ENCODE results near the gene ABHD12. TPM values are rescaled to one million over a fixed set of nuclear protein-coding genes. Genes with fewer than 3 reads are reported as not detected.
A peak's percentile ranks its signal among the peaks of the same experiment; 100 is the strongest.

Gene ABHD12
- total and polyA plus RNA-seq, 3 experiments from 2014 or later: 27.3 to 35.0 (median 27.6) TPM

DNA sequence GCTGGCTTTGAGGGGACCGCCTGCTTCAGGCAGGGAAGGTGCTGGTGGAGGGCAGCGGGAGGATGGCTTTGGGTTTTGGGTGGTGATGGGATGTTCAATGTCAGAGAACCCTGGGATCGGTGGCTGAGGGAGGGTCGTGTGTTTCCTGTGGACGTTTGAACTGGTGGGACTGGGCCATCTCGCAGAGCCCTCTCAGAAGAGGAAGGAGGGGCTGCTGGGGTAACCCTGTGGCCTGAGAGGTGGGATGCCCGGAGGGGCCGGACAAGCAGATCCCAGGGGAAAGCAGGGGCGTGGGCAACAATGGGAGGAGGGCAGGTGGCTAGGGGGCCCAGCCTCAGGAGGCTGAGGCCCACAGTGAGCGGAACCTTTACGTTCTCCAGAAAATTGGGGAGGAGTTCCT is 107.8 kb downstream of the ABHD12 start:
- Mint-ChIP-seq H3K9me3 (no peaks in the 10 kb centered on the region), H3K36me3 (peaks cover 7 to 88% (median 15%) of the 10 kb centered on the region in 3 donors), H3K27me3 (no peaks in the 10 kb centered on the region), H3K4me3 (no peak overlapping the region), H3K27ac (peak overlapping the region in 3 of 8 donors; percentile 23 to 71 (median 27)), H3K4me1 (no peaks in the 10 kb centered on the region)
- no peaks in the 10 kb centered on the region for H3K27me3 ChIP-seq (ENCODE audit: insufficient read depth, low read length, poor library complexity, severe bottlenecking)
- H3K4me3 ChIP-seq (ENCODE audit: low read length): no peak overlapping the region
- CTCF ChIA-PET: no interaction called here
- POLR2A ChIA-PET: no interaction called here
- no peaks in the 10 kb centered on the region for H3K36me3 ChIP-seq (ENCODE audit: insufficient read depth, low read length)
- peak in 1 of 5 donors; percentile 42 for DNase-seq
- H3K4me1 ChIP-seq (ENCODE audit: insufficient read depth, low read length): no peaks in the 10 kb centered on the region
- H3K27ac ChIP-seq (ENCODE audit: low read depth, low read length): no peak overlapping the region
- no peaks in the 10 kb centered on the region for H3K9me3 ChIP-seq (ENCODE audit: low read length)

DNA sequence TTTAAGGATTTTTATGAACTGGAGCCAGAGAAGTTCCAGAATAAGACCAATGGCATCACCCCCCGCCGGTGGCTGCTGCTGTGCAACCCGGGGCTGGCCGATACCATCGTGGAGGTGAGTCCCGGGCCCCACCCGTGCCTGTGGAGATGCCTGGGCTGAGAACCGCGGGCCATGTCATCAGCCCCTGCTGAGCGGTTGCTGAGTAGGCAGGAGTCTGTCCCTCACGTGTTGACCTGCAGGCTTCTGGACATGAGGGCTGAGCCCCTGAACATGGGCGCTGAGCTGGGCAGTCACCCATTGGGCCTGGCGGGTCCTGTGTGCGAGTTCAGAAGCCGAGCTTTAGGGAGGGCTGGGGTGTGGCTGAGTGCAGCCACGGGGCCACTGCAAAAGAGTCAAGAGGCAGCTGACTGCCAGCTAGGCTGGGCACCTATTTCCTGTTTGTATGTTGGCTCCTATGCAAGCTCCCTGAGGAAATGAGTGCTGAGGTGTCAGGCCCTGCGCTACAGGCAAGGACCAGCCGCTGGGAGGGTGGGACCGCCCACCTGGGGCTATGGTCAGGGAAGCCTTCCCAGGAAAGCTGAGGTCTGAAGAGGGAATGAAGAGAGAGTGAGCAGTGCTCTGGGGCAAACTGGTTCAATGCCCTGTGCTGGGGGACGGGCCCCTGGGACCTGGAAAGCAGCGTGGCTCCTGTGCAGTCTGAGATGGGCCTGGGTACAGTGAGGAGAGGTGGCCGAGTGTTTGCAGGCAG is 108.4 kb downstream of the ABHD12 start:
- H3K4me1 ChIP-seq (ENCODE audit: insufficient read depth, low read length): no peaks in the 10 kb centered on the region
- no peaks in the 10 kb centered on the region for H3K9me3 ChIP-seq (ENCODE audit: low read length)
- POLR2A ChIA-PET: no interaction called here
- DNase-seq: peak in 1 of 5 donors; percentile 39
- CTCF ChIA-PET: no interaction called here
- no peaks in the 10 kb centered on the region for H3K9me3 Mint-ChIP-seq
- H3K4me3 Mint-ChIP-seq: no peak overlapping the region
- H3K4me1 Mint-ChIP-seq: no peaks in the 10 kb centered on the region
- no peak overlapping the region for H3K4me3 ChIP-seq (ENCODE audit: low read length)
- H3K36me3 Mint-ChIP-seq: peaks cover 7 to 88% (median 15%) of the 10 kb centered on the region in 3 donors
- no peak overlapping the region for H3K27ac ChIP-seq (ENCODE audit: low read depth, low read length)
- peak overlapping the region in 2 of 8 donors; percentile 23 to 27 for H3K27ac Mint-ChIP-seq
- H3K36me3 ChIP-seq (ENCODE audit: insufficient read depth, low read length): peaks cover 4% of the 10 kb centered on the region
- no peaks in the 10 kb centered on the region for H3K27me3 ChIP-seq (ENCODE audit: insufficient read depth, low read length, poor library complexity, severe bottlenecking)
- H3K27me3 Mint-ChIP-seq: no peaks in the 10 kb centered on the region

DNA sequence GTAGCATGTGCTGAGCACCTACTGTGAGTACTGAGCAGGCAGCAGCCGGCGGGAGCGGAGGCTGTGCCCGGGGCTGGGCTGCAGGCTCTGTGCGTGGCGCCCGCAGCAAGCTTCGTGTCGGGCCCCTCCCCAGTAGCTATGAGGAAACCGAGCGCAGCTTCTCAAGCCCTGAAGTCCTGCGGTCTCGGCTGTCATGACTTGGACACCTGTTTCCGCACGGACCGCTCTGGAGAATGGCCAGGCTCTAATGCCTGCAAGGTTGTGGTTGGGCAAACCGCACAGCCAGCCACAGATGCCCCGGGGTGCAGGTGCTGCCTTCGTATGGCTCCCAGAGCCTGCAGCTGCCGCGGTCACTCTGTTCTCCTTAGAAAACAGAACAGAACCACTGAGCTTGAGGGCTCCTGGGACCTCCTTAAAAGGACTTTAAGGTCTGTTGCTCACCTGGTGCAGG is 109.1 kb downstream of the ABHD12 start:
- Histone ChIP-seq H3K9me3 (ENCODE audit: low read length) (no peaks in the 10 kb centered on the region), H3K27me3 (ENCODE audit: insufficient read depth, low read length, poor library complexity, severe bottlenecking) (no peaks in the 10 kb centered on the region), H3K4me3 (ENCODE audit: low read length) (no peak overlapping the region), H3K4me1 (ENCODE audit: insufficient read depth, low read length) (no peaks in the 10 kb centered on the region), H3K36me3 (ENCODE audit: insufficient read depth, low read length) (peaks cover 4% of the 10 kb centered on the region), H3K27ac (ENCODE audit: low read depth, low read length) (no peak overlapping the region)
- H3K9me3 Mint-ChIP-seq: no peaks in the 10 kb centered on the region
- no peaks in the 10 kb centered on the region for H3K27me3 Mint-ChIP-seq
- H3K4me1 Mint-ChIP-seq: no peaks in the 10 kb centered on the region
- H3K4me3 Mint-ChIP-seq: no peak overlapping the region
- POLR2A ChIA-PET: no interaction called here
- DNase-seq: peak in 1 of 5 donors; percentile 31
- H3K27ac Mint-ChIP-seq: no peak overlapping the region
- H3K36me3 Mint-ChIP-seq: peaks cover 7 to 88% (median 15%) of the 10 kb centered on the region in 3 donors
- CTCF ChIA-PET: no interaction called here

DNA sequence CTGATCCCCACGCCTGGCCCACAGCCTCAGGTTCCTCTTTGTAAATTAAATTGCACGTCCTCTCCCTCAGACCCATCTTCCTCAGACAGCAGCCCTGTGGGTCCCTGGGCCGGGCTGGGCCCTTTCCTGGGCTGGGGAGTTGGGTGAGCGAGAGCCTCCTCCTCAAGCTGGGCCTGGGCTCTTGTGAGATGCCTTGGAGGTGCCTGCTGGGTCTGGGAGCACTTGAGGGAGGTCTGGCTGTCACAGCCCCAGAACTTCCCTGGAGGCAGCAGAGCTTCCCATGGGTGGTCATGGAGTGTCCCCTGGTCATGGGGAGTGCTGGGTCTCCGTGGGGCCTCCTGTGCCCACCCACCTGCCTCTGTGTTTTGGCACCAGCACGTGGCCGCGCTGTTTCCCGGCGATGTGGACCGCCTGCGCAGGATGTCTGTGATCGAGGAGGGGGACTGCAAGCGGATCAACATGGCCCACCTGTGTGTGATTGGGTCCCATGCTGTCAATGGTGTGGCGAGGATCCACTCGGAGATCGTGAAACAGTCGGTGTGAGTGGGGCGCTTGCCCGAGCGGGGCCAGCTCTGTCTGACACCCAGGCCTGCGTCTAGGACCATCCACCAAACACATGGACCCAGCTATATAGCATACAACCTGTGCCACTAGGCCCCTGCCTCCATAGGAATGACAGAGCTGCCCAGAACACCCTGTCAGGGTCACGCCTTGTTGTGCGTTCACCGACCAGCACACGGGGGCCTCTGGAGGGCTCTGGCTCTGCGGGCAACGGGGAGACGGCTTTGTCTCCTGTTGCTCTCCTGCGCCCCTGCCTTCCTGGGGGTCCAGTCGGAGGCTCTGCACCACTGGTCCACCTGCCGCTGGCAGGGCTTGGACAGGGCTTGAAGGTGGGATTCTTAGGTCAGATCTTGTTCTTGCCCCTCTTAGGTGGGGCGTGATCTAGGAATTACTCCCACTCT is 109.8 kb downstream of the ABHD12 start:
- no peak overlapping the region for H3K27ac Mint-ChIP-seq
- no peaks in the 10 kb centered on the region for H3K27me3 Mint-ChIP-seq
- H3K4me1 Mint-ChIP-seq: no peaks in the 10 kb centered on the region
- H3K4me1 ChIP-seq (ENCODE audit: insufficient read depth, low read length): no peaks in the 10 kb centered on the region
- H3K9me3 ChIP-seq (ENCODE audit: low read length): no peaks in the 10 kb centered on the region
- H3K27ac ChIP-seq (ENCODE audit: low read depth, low read length): no peak overlapping the region
- no peak overlapping the region for H3K4me3 Mint-ChIP-seq
- POLR2A ChIA-PET: no interaction called here
- peaks cover 6 to 86% (median 12%) of the 10 kb centered on the region in 3 donors for H3K36me3 Mint-ChIP-seq
- H3K36me3 ChIP-seq (ENCODE audit: insufficient read depth, low read length): peaks cover 4% of the 10 kb centered on the region
- no peaks in the 10 kb centered on the region for H3K9me3 Mint-ChIP-seq
- no peak overlapping the region for H3K4me3 ChIP-seq (ENCODE audit: low read length)
- peak in 1 of 5 donors; percentile 35 for DNase-seq
- CTCF ChIA-PET: no interaction called here
- H3K27me3 ChIP-seq (ENCODE audit: insufficient read depth, low read length, poor library complexity, severe bottlenecking): no peaks in the 10 kb centered on the region

DNA sequence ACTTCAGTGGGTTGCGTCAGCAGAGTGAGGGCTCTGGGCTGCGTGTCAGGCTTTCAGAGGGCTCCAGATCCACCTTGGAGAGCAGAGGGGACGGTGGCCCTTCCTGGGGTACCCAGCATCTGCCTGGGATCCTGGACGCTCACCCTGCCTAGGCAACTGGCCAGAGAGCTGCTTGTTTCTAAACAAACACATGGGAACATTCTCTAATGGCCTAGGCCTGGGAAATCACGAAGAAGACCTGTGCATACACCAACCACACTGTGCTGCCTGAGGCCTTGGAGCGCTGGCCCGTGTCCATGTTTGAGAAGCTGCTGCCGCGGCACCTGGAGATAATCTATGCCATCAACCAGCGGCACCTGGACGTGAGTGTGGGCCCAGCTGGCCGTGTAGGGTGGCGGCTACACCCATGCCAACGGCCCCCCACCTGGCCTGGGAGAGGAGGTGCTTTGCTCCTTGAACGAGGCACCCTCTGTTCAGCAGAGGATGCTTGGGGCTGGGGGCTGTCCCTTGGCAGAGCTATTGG is 110.5 kb downstream of the ABHD12 start:
- CTCF ChIA-PET: no interaction called here
- H3K27me3 ChIP-seq (ENCODE audit: insufficient read depth, low read length, poor library complexity, severe bottlenecking): no peaks in the 10 kb centered on the region
- no peaks in the 10 kb centered on the region for H3K9me3 ChIP-seq (ENCODE audit: low read length)
- peak in 1 of 5 donors; percentile 33 for DNase-seq
- no peak overlapping the region for H3K27ac Mint-ChIP-seq
- peaks cover 4% of the 10 kb centered on the region for H3K36me3 ChIP-seq (ENCODE audit: insufficient read depth, low read length)
- no peak overlapping the region for H3K27ac ChIP-seq (ENCODE audit: low read depth, low read length)
- no peak overlapping the region for H3K4me3 Mint-ChIP-seq
- H3K4me1 Mint-ChIP-seq: no peaks in the 10 kb centered on the region
- H3K4me1 ChIP-seq (ENCODE audit: insufficient read depth, low read length): no peaks in the 10 kb centered on the region
- H3K4me3 ChIP-seq (ENCODE audit: low read length): no peak overlapping the region
- no peaks in the 10 kb centered on the region for H3K9me3 Mint-ChIP-seq
- no peaks in the 10 kb centered on the region for H3K27me3 Mint-ChIP-seq
- POLR2A ChIA-PET: no interaction called here
- H3K36me3 Mint-ChIP-seq: peaks cover 4 to 86% (median 10%) of the 10 kb centered on the region in 3 donors

DNA sequence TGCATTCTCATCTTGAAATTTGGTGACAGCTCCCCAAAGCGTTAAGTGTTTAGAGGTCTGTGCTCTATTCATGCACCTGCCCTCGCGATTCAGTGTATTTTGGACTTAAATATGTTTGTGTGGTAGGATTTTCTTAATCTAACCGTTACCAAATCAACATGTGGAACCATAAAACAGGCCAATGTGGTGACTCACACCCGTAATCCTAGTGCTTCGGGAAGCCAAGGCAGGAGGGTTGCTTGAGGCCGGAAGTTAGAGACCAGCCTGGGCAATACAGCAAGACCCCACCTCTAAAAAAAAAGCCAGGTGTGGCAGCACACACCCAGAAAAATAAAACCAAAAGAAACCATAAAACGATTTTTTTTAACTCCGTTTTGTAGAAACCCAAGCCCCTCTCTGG is 111.2 kb downstream of the ABHD12 start:
- H3K27me3 Mint-ChIP-seq: no peaks in the 10 kb centered on the region
- no peaks in the 10 kb centered on the region for H3K9me3 Mint-ChIP-seq
- Histone ChIP-seq H3K36me3 (ENCODE audit: insufficient read depth, low read length) (peaks cover 4% of the 10 kb centered on the region), H3K9me3 (ENCODE audit: low read length) (no peaks in the 10 kb centered on the region), H3K27me3 (ENCODE audit: insufficient read depth, low read length, poor library complexity, severe bottlenecking) (no peaks in the 10 kb centered on the region), H3K4me3 (ENCODE audit: low read length) (no peak overlapping the region), H3K27ac (ENCODE audit: low read depth, low read length) (no peak overlapping the region), H3K4me1 (ENCODE audit: insufficient read depth, low read length) (no peaks in the 10 kb centered on the region)
- DNase-seq: peak in 1 of 5 donors; percentile 10
- no peaks in the 10 kb centered on the region for H3K4me1 Mint-ChIP-seq
- H3K27ac Mint-ChIP-seq: no peak overlapping the region
- POLR2A ChIA-PET: no interaction called here
- CTCF ChIA-PET: no interaction called here
- H3K36me3 Mint-ChIP-seq: peaks cover 4 to 90% (median 9%) of the 10 kb centered on the region in 3 donors
- no peak overlapping the region for H3K4me3 Mint-ChIP-seq

DNA sequence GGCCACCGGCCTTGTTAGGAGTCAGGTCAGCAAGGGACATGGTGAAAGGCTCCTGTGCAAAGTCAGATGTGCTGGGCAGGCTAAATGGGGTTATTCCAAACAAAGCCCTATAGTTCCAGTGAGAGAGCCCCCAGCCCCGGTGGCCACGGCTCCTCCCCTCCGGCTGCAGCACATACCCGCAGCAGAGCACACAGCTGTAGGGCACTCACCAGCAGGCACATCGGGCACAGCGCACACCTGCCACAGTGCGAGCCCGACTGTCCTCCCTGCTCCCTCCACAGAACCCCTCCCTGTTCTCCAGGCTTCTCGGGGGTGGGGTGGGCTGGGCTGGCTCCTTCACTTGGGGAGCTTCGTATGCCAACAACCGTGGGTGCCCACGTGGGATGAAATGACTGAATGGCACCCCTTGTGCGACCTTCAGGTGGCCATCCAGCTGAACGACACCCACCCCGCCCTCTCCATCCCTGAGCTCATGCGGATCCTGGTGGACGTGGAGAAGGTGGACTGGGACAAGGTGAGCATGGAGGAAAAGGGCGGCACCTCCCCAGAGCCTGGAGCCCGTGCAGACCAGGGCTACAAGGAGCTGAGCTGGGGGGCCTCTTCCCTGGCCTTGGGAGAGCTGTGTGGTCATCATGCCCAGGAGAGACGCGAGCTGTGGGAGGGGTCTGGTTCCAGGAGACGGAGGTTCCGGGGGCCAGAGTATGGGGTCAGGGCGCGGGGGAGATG is 111.8 kb downstream of the ABHD12 start:
- H3K27ac ChIP-seq (ENCODE audit: low read depth, low read length): no peak overlapping the region
- no peak overlapping the region for H3K4me3 Mint-ChIP-seq
- no peak overlapping the region for H3K27ac Mint-ChIP-seq
- DNase-seq: peak in 1 of 5 donors; percentile 41
- H3K9me3 Mint-ChIP-seq: no peaks in the 10 kb centered on the region
- no peaks in the 10 kb centered on the region for H3K4me1 Mint-ChIP-seq
- no peaks in the 10 kb centered on the region for H3K9me3 ChIP-seq (ENCODE audit: low read length)
- ChIA-PET POLR2A (no interaction called here), CTCF (no interaction called here)
- no peaks in the 10 kb centered on the region for H3K27me3 Mint-ChIP-seq
- H3K36me3 Mint-ChIP-seq: peaks cover 4 to 90% (median 12%) of the 10 kb centered on the region in 3 donors
- H3K4me3 ChIP-seq (ENCODE audit: low read length): no peak overlapping the region
- H3K4me1 ChIP-seq (ENCODE audit: insufficient read depth, low read length): no peaks in the 10 kb centered on the region
- H3K27me3 ChIP-seq (ENCODE audit: insufficient read depth, low read length, poor library complexity, severe bottlenecking): no peaks in the 10 kb centered on the region
- H3K36me3 ChIP-seq (ENCODE audit: insufficient read depth, low read length): peaks cover 4% of the 10 kb centered on the region

Data from CD8-positive, alpha-beta memory T cell (primary cell).